ENCODE results near the gene REV3L.
A peak's percentile ranks its signal among the peaks of the same experiment; 100 is the strongest.

- no peak for TF ChIP-seq POLR2A (IDR thresholded peaks at IDR 0.05; ENCODE audit: low read depth, low read length)
- no peak for TF ChIP-seq POLR2AphosphoS5 (IDR thresholded peaks at IDR 0.05; ENCODE audit: low read depth, low read length)
- no peak for TF ChIP-seq TAF1 (IDR thresholded peaks at IDR 0.05; ENCODE audit: low read depth, low read length)
- no peak for TF ChIP-seq PAX5 (IDR thresholded peaks at IDR 0.05; ENCODE audit: insufficient read depth, low read length, severe bottlenecking)
- peak; percentile 91 for TF ChIP-seq SPI1 (IDR thresholded peaks at IDR 0.05; ENCODE audit: low read depth, low read length)
Observed at GRCh38 chr6:111411978-111412566, 70.9 kb downstream of the REV3L start.
